Spleen (tissue), 7 donors: ENCODE measurements around the gene ANKRD13B.

Experiments
- CTCF ChIP-seq, 11 experiments: fragments of 200-600 bp in 7 of 11; fragments of 450-650 bp in 4 of 11; sonication (generic) in 4 of 11; IDR thresholded peaks in 8 of 11; conservative IDR thresholded peaks in 3 of 11; 1 replicate in 7 of 11; 2 replicates in 4 of 11; pipeline versions ENCODE4 v1.4.0 to v1.8.0; 2016 to 2021; ENCODE audit warnings: antibody characterized with exemption in 11 of 11, inconsistent platforms in 4 of 11, mild to moderate bottlenecking in 1 of 11
- POLR2A ChIP-seq, 3 donors: fragments of 450-650 bp; IDR thresholded peaks; one replicate each; pipeline ENCODE4 v1.5.1; 2017; ENCODE audit warnings: antibody characterized with exemption in 3 of 3, mild to moderate bottlenecking in 1 of 3
- donor health status: DM: no; HTN: no; CAD: no; lungs with moderate emphysema.
- donor health status: DM: no; HTN: no; CAD: no.
- donor health status: DM: no; HTN: no; CAD: no.

GRCh38 chr17:29611351-29612093 is 18.6 kb downstream of the ANKRD13B start:
- TF ChIP-seq CTCF (IDR thresholded peaks at IDR 0.05 in 8 of 11, conservative IDR thresholded peaks at IDR 0.05 in 3 of 11) (no peak), POLR2A (IDR thresholded peaks at IDR 0.05) (no peak)
